OCI-LY3 (cell line): ENCODE data around the gene HPS3.

Experiments used
- EZH2phosphoT487 ChIP-seq: fragments of 200-600 bp; shearing (Covaris generic); IDR thresholded peaks from 2 replicates; pipeline ENCODE4 v1.6.1; 2018; ENCODE audit warnings: antibody characterized with exemption, mixed run types, low read depth
- TF ChIP-seq, protein P1 (sequence below): fragments of 200-600, 300-600 bp; sonication (generic); IDR thresholded peaks from 2 replicates; pipeline ENCODE4 v1.5.1; 2014; ENCODE audit warnings: antibody characterized with exemption, low read length, low read depth

DNA sequence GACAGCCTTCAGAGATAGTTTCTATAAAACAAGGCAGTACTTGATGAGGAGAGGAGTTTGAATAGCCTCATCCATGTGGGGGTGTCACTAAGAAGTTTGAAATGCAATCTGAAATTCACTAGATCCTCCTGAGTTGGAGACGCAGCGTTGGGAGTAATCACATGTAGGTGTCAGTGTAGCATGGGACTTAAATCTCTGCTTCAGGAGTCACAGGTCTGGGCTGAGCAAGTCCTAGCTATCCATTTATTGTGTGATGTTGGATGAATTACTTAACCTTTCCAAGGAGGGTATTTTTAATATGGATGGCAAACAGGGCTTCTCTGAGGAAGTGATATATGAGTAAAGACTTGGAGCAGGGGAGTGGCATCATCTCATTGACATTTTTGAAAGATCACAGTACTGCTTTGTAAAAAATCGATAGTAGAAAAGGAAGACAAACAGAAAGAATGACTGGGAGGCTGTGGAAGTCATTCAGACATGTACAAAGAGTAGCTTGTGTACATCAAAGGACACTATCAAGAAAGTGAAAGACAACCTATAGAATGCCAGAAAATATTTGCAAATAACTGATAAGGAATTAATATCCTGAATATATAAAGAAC lies 75.1 kb downstream of the HPS3 start:
- TF ChIP-seq, protein P1, sequence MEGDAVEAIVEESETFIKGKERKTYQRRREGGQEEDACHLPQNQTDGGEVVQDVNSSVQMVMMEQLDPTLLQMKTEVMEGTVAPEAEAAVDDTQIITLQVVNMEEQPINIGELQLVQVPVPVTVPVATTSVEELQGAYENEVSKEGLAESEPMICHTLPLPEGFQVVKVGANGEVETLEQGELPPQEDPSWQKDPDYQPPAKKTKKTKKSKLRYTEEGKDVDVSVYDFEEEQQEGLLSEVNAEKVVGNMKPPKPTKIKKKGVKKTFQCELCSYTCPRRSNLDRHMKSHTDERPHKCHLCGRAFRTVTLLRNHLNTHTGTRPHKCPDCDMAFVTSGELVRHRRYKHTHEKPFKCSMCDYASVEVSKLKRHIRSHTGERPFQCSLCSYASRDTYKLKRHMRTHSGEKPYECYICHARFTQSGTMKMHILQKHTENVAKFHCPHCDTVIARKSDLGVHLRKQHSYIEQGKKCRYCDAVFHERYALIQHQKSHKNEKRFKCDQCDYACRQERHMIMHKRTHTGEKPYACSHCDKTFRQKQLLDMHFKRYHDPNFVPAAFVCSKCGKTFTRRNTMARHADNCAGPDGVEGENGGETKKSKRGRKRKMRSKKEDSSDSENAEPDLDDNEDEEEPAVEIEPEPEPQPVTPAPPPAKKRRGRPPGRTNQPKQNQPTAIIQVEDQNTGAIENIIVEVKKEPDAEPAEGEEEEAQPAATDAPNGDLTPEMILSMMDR, result no peak
- no peak for TF ChIP-seq EZH2phosphoT487
